Measurements from ENCODE around the gene IFRD2. TPM values are rescaled to one million over a fixed set of nuclear protein-coding genes. Genes with fewer than 3 reads are reported as not detected.

Gene IFRD2
- total RNA-seq, 6 experiments from 2014 or later, result 71.2 to 102 (median 74.6) TPM

GRCh38 chr3:50267280-50267913 lies 24.8 kb downstream of the IFRD2 start:
- no peaks in the 10 kb centered on the region for H3K9me3 Mint-ChIP-seq
- no peaks in the 10 kb centered on the region for H3K36me3 Mint-ChIP-seq (ENCODE audit: low read depth)
- H3K4me3 Mint-ChIP-seq, result peak overlapping the region; percentile 65
- TF ChIP-seq, protein P1, sequence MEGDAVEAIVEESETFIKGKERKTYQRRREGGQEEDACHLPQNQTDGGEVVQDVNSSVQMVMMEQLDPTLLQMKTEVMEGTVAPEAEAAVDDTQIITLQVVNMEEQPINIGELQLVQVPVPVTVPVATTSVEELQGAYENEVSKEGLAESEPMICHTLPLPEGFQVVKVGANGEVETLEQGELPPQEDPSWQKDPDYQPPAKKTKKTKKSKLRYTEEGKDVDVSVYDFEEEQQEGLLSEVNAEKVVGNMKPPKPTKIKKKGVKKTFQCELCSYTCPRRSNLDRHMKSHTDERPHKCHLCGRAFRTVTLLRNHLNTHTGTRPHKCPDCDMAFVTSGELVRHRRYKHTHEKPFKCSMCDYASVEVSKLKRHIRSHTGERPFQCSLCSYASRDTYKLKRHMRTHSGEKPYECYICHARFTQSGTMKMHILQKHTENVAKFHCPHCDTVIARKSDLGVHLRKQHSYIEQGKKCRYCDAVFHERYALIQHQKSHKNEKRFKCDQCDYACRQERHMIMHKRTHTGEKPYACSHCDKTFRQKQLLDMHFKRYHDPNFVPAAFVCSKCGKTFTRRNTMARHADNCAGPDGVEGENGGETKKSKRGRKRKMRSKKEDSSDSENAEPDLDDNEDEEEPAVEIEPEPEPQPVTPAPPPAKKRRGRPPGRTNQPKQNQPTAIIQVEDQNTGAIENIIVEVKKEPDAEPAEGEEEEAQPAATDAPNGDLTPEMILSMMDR (IDR thresholded peaks at IDR 0.05), result no peak
- H3K27me3 Mint-ChIP-seq (ENCODE audit: insufficient read depth), result peaks cover 10% of the 10 kb centered on the region
- H3K27ac Mint-ChIP-seq, result peak overlapping the region; percentile 46; the same call in 1 of the 2 replicates
- H3K4me1 Mint-ChIP-seq (ENCODE audit: low read depth), result peaks cover 78% of the 10 kb centered on the region
- DNase-seq, result no peak

- peaks cover 10% of the 10 kb centered on the region for H3K27me3 Mint-ChIP-seq (ENCODE audit: insufficient read depth)
- H3K4me3 Mint-ChIP-seq, result peak overlapping the region; percentile 65
- no peaks in the 10 kb centered on the region for H3K9me3 Mint-ChIP-seq
- TF ChIP-seq, protein P1 (IDR thresholded peaks at IDR 0.05), result no peak
- no peaks in the 10 kb centered on the region for H3K36me3 Mint-ChIP-seq (ENCODE audit: low read depth)
- peaks cover 78% of the 10 kb centered on the region for H3K4me1 Mint-ChIP-seq (ENCODE audit: low read depth)
- H3K27ac Mint-ChIP-seq, result peak overlapping the region; percentile 80; the same call in 1 of the 2 replicates
- no peak for DNase-seq
Measured at GRCh38 chr3:50266836-50267235, 25.4 kb downstream of the IFRD2 start.

GRCh38 chr3:50266017-50266416 lies 26.2 kb downstream of the IFRD2 start:
- peaks cover 12% of the 10 kb centered on the region for H3K27me3 Mint-ChIP-seq (ENCODE audit: insufficient read depth)
- peaks cover 70% of the 10 kb centered on the region for H3K4me1 Mint-ChIP-seq (ENCODE audit: low read depth)
- peak overlapping the region; percentile 25; the same call in 1 of the 2 replicates for H3K4me3 Mint-ChIP-seq
- no peaks in the 10 kb centered on the region for H3K36me3 Mint-ChIP-seq (ENCODE audit: low read depth)
- peak overlapping the region; percentile 80 for H3K27ac Mint-ChIP-seq
- no peak for DNase-seq
- no peaks in the 10 kb centered on the region for H3K9me3 Mint-ChIP-seq
- TF ChIP-seq, protein P1 (IDR thresholded peaks at IDR 0.05), result no peak

DNA sequence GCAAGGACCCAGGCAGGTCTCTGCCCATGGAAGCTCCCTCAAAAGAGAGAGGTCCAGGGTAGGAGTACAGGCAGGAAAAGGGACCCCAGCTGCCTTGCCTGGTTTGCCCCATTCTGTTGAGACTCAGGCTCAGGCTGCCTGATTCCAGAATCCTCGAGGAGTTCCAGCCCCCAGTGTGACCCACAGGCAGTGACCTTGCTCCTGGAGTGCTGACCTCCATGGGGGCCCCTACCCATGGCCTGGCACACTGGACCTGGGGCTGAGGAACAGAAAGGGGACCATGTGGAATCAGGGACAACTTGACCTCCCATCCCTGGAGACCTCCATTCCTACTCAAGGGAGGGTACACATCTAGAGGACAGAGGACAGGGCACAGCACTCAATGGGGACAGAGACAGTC lies 26.7 kb downstream of the IFRD2 start:
- H3K4me1 Mint-ChIP-seq (ENCODE audit: low read depth), result peaks cover 65% of the 10 kb centered on the region
- no peak for DNase-seq
- no peaks in the 10 kb centered on the region for H3K36me3 Mint-ChIP-seq (ENCODE audit: low read depth)
- peak overlapping the region; percentile 80 for H3K27ac Mint-ChIP-seq
- TF ChIP-seq, protein P1 (IDR thresholded peaks at IDR 0.05), result no peak
- H3K9me3 Mint-ChIP-seq, result no peaks in the 10 kb centered on the region
- H3K4me3 Mint-ChIP-seq, result peak overlapping the region; percentile 25; the same call in 1 of the 2 replicates
- peaks cover 12% of the 10 kb centered on the region for H3K27me3 Mint-ChIP-seq (ENCODE audit: insufficient read depth)

GRCh38 chr3:50264964-50265485 lies 27.2 kb downstream of the IFRD2 start:
- DNase-seq, result peak; percentile 15

More at GRCh38 chr3:50264964-50265485, 27.2 kb downstream of the IFRD2 start:
- Mint-ChIP-seq H3K4me3 (peak overlapping the region; percentile 42; the same call in 1 of the 2 replicates), H3K27ac (peak overlapping the region; percentile 90), H3K36me3 (ENCODE audit: low read depth) (no peaks in the 10 kb centered on the region), H3K4me1 (ENCODE audit: low read depth) (peaks cover 60% of the 10 kb centered on the region), H3K9me3 (no peaks in the 10 kb centered on the region), H3K27me3 (ENCODE audit: insufficient read depth) (peaks cover 12% of the 10 kb centered on the region)
- TF ChIP-seq, protein P1 (IDR thresholded peaks at IDR 0.05), result no peak
